ENCODE data around the gene CD8B. TPM values are rescaled to one million over a fixed set of nuclear protein-coding genes. Genes with fewer than 3 reads are reported as not detected.

The CD8B gene
- total and polyA plus RNA-seq, 2 of the 13 experiments (the other 11 are each of a cell fraction or from before 2014, with no cell fraction given) = 0.04 TPM; not detected in 1

DNA sequence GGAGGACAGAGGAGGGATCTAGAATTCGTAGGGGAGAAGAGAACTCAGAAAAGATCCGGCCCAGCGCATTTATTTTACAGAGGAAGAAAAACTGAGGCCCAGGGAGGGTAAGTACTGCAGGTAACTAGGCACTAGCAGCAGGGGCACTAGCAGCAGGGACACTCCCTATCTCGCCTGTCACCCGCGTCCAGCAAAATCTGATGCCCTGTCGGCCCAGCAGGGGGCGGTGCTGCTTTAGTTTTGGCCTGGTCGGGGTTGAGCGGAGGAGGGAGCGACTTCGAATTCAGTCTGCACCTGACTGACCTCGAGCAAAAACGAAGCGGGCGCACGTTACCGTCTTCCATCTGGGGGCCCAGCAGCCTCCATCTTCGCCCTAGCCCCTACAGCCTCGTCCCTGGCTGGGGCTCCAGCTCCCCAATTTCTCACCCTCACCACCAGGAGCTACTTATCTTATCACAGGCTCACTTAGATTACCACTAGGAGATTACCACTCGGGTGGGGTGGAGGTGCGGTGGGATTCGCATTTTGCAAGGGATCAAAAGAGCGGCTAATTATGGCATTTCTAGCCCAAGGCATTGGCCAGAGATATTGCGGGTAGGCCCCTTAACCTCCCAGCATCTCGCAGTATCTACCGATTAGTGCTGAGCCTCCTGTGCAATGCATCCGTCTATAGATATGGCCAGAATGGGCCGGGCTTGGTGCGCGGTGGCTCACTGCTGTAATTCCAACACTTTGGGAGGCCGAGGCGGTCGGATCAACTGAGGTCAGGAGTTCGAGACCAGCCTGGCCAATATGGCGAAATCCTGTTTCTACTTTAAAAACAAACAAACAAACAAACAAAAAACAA is 53.1 kb downstream of the CD8B start (continued):
- TF ChIP-seq, protein P1, sequence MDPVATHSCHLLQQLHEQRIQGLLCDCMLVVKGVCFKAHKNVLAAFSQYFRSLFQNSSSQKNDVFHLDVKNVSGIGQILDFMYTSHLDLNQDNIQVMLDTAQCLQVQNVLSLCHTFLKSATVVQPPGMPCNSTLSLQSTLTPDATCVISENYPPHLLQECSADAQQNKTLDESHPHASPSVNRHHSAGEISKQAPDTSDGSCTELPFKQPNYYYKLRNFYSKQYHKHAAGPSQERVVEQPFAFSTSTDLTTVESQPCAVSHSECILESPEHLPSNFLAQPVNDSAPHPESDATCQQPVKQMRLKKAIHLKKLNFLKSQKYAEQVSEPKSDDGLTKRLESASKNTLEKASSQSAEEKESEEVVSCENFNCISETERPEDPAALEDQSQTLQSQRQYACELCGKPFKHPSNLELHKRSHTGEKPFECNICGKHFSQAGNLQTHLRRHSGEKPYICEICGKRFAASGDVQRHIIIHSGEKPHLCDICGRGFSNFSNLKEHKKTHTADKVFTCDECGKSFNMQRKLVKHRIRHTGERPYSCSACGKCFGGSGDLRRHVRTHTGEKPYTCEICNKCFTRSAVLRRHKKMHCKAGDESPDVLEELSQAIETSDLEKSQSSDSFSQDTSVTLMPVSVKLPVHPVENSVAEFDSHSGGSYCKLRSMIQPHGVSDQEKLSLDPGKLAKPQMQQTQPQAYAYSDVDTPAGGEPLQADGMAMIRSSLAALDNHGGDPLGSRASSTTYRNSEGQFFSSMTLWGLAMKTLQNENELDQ (CRISPR knock-in tag; IDR thresholded peaks at IDR 0.05; ENCODE audit: borderline replicate concordance) = no peak
- TF ChIP-seq ELF1 (CRISPR knock-in tag; IDR thresholded peaks at IDR 0.05) (no peak; the same call in 1 of the 2 replicates), EP300 (IDR thresholded peaks at IDR 0.05; ENCODE audit: low read depth in 2 of 2, low read length in 2 of 2) (no peak), EP300 (CRISPR knock-in tag; IDR thresholded peaks at IDR 0.05; ENCODE audit: borderline replicate concordance) (no peak), KDM5A (IDR thresholded peaks at IDR 0.05; ENCODE audit: borderline replicate concordance, low read length) (no peak)
- TF ChIP-seq, protein P2, sequence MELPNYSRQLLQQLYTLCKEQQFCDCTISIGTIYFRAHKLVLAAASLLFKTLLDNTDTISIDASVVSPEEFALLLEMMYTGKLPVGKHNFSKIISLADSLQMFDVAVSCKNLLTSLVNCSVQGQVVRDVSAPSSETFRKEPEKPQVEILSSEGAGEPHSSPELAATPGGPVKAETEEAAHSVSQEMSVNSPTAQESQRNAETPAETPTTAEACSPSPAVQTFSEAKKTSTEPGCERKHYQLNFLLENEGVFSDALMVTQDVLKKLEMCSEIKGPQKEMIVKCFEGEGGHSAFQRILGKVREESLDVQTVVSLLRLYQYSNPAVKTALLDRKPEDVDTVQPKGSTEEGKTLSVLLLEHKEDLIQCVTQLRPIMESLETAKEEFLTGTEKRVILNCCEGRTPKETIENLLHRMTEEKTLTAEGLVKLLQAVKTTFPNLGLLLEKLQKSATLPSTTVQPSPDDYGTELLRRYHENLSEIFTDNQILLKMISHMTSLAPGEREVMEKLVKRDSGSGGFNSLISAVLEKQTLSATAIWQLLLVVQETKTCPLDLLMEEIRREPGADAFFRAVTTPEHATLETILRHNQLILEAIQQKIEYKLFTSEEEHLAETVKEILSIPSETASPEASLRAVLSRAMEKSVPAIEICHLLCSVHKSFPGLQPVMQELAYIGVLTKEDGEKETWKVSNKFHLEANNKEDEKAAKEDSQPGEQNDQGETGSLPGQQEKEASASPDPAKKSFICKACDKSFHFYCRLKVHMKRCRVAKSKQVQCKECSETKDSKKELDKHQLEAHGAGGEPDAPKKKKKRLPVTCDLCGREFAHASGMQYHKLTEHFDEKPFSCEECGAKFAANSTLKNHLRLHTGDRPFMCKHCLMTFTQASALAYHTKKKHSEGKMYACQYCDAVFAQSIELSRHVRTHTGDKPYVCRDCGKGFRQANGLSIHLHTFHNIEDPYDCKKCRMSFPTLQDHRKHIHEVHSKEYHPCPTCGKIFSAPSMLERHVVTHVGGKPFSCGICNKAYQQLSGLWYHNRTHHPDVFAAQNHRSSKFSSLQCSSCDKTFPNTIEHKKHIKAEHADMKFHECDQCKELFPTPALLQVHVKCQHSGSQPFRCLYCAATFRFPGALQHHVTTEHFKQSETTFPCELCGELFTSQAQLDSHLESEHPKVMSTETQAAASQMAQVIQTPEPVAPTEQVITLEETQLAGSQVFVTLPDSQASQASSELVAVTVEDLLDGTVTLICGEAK (IDR thresholded peaks at IDR 0.05) = no peak
- TF ChIP-seq, protein P2 (CRISPR knock-in tag; IDR thresholded peaks at IDR 0.05) = no peak
- TF ChIP-seq, protein P3, sequence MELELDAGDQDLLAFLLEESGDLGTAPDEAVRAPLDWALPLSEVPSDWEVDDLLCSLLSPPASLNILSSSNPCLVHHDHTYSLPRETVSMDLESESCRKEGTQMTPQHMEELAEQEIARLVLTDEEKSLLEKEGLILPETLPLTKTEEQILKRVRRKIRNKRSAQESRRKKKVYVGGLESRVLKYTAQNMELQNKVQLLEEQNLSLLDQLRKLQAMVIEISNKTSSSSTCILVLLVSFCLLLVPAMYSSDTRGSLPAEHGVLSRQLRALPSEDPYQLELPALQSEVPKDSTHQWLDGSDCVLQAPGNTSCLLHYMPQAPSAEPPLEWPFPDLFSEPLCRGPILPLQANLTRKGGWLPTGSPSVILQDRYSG (CRISPR knock-in tag; IDR thresholded peaks at IDR 0.05) = no peak
- TF ChIP-seq, protein P4, sequence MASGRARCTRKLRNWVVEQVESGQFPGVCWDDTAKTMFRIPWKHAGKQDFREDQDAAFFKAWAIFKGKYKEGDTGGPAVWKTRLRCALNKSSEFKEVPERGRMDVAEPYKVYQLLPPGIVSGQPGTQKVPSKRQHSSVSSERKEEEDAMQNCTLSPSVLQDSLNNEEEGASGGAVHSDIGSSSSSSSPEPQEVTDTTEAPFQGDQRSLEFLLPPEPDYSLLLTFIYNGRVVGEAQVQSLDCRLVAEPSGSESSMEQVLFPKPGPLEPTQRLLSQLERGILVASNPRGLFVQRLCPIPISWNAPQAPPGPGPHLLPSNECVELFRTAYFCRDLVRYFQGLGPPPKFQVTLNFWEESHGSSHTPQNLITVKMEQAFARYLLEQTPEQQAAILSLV (CRISPR knock-in tag; IDR thresholded peaks at IDR 0.05; ENCODE audit: borderline replicate concordance) = no peak
- TF ChIP-seq, protein P5, sequence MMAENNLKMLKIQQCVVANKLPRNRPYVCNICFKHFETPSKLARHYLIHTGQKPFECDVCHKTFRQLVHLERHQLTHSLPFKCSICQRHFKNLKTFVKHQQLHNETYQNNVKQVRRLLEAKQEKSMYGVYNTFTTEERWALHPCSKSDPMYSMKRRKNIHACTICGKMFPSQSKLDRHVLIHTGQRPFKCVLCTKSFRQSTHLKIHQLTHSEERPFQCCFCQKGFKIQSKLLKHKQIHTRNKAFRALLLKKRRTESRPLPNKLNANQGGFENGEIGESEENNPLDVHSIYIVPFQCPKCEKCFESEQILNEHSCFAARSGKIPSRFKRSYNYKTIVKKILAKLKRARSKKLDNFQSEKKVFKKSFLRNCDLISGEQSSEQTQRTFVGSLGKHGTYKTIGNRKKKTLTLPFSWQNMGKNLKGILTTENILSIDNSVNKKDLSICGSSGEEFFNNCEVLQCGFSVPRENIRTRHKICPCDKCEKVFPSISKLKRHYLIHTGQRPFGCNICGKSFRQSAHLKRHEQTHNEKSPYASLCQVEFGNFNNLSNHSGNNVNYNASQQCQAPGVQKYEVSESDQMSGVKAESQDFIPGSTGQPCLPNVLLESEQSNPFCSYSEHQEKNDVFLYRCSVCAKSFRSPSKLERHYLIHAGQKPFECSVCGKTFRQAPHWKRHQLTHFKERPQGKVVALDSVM (CRISPR knock-in tag; IDR thresholded peaks at IDR 0.05) = no peak
- TF ChIP-seq, protein P6, sequence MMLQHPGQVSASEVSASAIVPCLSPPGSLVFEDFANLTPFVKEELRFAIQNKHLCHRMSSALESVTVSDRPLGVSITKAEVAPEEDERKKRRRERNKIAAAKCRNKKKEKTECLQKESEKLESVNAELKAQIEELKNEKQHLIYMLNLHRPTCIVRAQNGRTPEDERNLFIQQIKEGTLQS (CRISPR knock-in tag; IDR thresholded peaks at IDR 0.05) = no peak
